Colon (tissue), 2 donors: Measurements from ENCODE around the gene ISOC1.

Source experiments
- FAIRE-seq: peaks from 2 replicates; lab custom pipeline; 2012; peaks lifted over from hg19 to GRCh38; lab: Jason Lieb, UNC
- donor health status: control.
- donor health status: control.

The ISOC1 gene

DNA sequence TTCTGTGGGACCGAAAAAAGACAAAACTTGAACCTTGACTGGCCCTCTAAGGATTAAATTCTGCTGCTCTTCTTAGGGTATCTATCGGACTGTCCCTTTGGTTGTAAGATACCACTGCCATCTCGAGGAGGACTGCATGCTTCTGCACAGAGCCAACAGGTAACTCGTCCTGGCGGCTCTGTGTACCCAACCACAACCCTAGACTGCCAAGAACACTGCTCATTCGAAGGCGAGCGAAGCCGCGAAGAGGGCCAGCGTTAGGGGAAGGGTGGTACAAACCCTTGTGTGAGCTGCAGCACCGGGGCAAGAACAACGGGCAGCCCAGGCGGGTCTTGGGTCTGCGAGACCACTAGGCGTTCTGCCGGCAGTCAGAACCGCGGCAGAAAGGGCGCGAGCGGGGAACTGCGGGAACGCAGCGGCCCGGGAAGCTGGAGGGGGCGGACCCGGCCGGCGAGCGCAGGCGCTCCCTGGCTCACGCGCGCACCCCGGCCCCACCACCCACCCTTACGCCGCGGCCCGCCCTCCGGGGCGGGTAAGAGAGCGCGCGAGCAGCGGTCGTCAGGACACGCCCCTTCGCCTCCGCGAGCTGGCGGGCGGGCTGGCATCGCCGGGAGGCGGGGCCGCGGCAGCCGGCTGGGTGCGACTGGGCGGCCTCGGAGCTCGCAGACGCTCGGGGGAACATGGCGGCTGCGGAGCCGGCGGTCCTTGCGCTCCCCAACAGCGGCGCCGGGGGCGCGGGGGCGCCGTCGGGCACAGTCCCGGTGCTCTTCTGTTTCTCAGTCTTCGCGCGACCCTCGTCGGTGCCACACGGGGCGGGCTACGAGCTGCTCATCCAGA, at the start of gene ISOC1:
Gene ISOC1, plus strand, starts transcription at position 663 of the 837 bp plus-strand sequence. Its CDS starts 18 bp downstream, at position 681.
- no peak for FAIRE-seq

DNA sequence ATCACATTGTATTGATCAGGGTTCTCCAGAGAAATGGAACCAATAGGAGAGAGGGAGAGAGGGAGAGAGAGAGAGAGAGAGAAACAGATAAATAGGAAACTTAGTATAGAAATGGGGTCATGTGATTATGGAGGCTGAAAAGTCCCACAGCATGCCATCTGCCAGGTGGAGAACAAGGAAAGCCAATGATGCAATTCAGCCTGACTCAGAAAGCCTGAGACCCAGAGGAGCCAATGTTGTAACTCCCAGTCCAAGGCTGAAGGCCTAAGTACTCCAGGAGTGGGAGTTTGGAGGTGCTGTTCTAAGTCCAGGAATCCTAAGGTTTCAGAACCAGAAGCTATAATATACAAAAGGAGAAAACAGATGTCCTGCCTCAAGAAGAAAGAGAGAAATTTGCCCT, 48.4 kb upstream of the ISOC1 start:
- no peak for FAIRE-seq

DNA sequence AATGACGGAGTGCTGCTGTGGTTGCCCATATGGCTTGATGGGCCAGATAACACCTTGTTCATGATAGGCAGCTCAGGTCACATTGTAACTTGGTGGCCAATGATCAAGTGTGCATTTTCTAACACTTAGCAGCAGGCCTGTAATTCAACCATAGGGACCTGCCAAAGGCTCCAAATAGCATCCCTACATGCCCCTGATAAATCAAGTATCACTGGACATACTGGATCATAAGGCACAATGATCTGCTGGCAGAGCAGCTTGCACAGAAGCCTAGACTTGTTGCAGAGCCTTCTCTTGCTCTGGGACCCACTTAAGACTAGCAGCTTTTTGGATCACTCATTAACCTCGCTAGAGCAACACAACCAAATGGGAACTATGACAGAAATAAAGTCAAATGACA, 46.0 kb upstream of the ISOC1 start:
- FAIRE-seq: no peak

DNA sequence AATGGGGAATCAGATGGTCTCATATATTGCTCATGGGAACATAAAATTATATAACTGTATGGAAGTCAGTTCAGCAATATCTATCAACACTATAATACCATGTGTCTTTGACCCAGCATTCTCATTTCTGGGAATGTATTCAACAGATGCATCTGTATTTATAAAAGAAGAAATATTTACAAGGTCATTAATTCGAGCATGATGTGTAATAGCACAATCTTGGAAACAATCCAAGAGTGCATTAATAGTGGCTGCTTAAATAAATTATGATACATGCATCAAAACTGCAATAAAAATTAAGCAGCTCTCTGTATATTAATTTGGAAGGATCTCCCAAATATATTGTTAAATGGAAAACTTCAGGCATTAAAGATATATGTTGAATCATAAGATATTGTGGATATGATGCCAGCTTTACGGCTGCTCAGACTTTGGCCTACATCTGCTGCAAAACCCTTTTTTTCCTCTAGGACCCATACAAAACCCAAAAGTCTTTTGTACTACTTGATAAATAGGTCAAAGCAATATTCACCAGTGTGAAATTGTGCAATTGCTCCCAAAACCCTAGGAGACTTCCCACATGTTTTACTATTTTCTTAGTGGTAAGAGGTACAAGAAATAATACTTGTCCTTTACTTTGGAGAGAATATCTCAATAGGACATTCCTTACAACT, 45.3 kb upstream of the ISOC1 start:
- FAIRE-seq: no peak

DNA sequence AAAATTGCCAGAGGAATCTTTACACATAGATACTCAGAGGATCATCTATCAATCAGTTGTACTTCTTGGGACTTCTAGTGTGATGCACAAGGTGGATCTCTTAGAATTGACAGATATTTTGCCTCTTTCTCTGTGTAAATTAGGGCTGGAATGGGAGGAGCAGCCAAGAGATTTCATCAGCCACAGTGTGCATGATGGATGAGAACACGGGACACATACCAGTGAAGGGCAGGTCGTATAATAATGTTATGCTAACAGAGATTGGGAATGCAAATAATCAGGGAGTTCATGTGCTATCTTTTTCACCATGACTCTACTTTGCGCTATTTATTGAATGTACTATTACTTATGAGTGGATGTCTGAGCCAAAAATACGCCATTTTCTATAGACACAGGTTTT, 43.3 kb upstream of the ISOC1 start:
- no peak for FAIRE-seq

DNA sequence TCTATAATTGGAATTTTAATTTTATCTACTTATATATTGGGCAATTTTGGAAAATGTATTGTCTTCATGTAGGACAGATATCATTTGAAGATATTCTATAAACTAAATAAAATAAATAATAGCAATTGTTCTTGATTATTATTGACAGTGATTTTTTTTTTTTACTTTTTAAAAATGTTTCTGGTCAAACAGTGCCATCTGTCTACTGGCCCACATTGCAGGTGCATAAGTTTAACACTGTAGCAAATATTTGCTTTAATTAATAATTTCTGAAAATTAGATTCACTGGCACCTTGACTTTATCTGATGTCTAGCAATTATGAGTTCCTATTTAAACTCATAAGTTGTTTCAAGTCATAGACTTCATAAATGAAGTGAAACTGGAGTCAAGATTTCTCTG, 41.1 kb upstream of the ISOC1 start:
- FAIRE-seq: peak; percentile 18

DNA sequence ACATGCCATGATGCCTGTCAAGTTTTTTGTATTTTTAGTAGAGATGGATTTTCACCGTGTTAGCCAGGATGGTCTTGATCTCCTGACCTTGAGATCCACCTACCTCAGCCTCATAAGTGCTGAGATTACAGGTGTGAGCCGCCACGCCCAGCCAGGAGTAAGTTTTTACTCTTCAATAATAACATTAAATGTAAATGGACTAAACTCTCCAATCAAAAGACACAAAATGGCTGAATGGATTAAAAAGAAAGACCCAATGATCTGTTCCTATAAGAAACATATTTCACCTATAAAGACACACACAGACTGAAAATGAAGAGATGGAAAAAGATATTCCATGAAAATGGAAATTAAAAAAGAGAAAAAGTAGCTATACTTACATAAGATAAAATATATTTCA, 37.2 kb upstream of the ISOC1 start:
- no peak for FAIRE-seq

DNA sequence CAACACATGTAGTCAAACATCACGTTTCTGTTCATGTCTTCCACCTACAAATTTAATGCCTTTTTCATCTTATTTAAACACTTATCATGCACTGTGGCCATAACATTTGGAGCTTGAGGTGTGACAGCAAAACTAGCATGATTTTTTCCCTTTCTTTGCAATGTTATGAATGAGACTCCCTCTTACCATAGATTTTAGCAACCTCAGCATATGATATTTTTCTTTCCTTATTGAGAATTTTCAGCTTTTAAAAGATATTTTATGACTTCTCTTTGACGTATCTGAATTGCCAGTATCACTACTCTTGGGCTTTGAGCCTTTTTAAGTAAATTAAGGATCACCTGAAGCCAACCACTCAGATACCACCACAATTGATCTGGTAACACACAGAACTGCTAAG, 32.7 kb upstream of the ISOC1 start:
- no peak for FAIRE-seq

DNA sequence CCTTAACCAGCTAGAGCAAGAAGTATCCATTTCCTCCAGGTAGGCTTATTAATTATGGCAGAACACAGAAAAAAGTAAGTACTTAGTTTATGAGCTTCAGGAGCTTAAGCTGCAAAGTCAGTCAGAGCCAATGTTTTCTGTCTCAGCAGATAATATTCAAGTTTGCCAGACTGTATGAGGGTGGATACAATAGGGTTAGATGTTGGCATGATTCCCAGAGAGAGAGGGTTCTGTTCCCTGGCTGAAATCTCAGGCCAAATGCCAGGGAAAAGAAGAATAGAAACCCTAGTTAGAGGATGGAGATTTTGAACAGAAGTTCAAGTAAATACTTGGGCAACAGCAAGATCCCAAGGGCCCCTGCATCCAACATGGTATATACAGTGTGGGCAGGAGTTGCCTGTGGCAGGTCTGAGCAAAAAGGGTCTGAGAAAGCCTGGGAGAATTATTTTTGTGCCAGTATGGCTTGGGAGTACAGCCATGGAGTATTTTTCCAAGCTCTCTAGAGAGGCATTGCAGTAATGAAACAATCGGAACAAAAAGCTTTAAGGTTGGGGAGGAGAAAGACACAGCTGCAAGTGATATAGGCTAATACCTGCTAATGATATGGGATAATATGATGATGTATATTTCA, 31.0 kb upstream of the ISOC1 start:
- FAIRE-seq: no peak

DNA sequence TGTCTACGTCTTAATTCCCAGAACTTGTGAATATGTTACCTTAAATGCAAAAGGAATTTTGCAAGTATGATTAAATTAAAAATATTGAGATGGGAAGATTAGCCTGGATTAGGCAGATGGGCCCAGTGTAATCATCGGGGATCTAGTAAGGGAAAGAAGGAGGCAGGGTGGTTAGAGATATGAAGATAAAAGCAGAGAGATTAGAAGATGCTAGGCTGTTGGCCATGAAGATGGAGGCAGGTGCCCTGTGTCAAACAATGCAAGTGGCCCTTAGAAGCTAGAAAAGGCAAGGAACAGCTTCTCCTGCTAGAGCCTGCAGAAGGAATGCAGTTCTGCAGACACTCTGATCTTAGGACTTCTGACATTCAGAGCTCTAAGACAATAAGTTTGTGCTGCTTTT, 28.8 kb upstream of the ISOC1 start:
- FAIRE-seq: no peak

DNA sequence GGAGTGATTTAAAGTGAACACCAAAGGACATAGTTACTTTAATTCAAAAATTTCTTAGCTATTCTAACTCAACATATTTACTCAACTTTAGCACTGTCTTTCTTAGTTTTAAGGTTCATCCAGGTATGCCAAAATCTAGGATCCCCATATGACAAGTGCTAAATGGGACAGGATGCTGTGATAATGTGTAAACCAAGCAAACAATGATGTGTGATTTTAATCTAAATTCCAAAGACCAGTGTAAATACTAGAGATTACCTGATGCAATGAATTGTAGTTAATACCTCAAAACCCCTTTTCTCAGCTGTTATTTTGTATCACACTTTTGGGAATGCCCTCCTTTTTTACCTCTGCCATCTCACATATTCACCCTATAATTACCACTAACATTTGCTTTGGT, 26.8 kb upstream of the ISOC1 start:
- no peak for FAIRE-seq

DNA sequence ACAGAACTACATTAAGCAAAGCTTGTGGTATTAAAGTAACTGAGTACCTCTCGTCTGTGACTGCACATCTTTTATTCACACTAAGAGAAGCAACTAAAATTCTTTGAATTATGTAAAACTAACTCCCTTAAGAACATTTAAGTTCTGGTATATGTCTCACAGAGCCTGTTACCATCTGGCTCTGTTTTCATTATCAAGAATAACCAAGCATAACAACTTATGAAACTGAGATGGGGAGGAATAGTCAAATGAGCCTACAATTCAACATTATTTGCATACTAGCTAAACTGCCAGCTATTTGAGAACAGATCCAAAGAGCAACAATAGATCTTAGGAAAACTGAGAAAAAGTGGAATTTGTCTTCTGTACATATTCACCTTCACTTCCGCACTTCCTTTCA, 25.3 kb upstream of the ISOC1 start:
- FAIRE-seq: no peak

DNA sequence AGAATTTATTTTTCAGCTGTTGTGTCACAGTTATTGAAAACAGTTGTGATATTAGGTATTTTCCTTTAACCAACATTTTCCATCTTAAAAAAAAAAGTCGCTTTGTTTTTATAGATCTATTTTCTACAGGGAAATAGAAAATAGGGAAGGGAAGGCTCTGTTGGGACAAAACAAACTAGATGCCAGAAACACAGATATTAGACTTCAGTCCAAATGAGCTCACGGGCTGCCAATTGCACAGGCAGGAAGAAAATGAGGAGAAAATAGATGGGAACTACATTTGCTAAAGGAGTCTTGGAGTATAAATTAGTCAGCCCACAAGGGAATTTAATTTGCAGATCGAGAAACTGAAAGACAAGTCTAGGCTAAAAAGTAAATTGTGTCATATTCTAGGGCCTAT, 21.4 kb upstream of the ISOC1 start:
- FAIRE-seq: no peak

DNA sequence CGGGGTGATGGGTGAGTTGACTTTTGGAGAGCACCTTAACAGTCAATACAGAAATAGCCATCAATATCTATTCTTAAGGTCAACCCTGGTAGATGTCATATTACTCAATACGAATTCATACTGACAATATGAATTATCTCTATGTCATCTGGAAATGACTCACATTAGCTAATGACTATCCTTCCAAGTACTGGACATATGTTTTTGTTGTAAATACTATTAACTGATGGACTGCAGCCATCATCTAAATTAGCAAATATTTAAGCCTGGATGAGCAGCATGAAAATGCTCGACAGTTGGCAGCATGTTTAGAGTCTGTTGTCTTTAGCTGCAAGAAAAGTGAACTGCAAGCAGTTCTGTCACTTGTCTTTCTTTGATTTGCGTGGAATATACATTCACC, 19.6 kb upstream of the ISOC1 start:
- FAIRE-seq: no peak

DNA sequence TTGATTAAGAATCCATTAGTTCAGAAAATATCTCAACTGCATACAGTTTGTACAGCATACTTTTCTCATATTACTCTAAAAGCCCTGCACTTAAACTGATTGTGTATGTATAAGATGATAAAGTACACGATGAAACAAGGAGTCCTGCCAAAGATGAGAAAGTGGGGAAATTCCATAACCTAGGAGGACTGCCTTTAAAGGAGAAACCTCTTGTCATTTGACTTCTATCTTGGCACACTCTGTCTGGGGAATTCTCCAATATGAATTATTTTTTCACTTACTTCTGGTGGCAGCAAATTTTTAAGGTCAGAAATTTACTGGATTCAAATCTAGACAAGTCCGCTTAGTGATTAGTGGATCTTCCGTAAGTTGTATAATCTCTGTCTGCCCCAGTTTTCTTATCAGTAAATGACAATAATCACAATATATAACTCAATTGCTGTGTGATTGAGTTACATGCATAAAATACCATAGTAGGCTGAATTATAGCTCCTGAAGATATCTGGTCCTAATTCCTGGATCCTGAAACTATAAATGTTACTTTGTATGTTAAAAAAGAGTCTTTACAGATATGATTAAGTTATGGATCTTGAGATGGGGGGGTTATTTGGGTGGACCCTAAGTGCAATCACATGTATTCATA, 17.0 kb upstream of the ISOC1 start:
- FAIRE-seq: no peak

DNA sequence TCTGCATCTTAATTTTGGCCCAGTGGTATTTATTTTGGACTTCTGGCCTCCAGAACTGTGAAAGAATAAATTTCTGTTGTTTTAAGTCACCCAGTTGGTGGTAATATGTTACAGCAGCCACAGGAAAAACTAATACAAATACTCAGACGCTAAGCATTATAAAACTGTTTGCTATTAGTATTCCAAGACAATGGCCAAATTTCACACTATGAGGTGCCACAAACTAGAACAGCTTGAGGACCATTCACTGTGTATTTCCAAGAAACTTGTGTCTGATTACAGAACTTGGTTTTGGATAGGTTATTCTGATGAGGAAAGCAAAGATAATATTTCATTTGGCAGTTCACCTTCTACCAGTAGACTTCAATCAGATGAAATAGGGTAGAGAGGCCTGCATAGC, 16.3 kb upstream of the ISOC1 start:
- FAIRE-seq: no peak

DNA sequence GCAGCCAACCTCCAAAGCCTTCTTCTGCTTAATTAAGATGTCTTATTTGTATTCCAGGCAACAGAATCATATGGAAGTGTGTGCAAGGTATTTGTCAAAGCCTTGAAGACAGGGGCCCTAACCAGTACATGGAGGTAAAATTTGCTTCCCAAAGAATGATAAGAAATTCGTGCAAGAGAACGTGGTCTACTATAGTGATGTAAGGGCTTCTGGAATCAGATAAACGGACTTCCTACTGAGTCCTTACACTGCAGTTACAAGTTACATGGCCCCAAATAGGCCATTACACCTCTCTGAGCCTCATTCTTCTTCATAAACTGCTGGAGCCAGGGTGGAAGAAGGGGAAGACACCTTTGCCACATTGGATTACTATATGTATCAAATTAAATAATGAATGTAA, 15.9 kb upstream of the ISOC1 start:
- no peak for FAIRE-seq

DNA sequence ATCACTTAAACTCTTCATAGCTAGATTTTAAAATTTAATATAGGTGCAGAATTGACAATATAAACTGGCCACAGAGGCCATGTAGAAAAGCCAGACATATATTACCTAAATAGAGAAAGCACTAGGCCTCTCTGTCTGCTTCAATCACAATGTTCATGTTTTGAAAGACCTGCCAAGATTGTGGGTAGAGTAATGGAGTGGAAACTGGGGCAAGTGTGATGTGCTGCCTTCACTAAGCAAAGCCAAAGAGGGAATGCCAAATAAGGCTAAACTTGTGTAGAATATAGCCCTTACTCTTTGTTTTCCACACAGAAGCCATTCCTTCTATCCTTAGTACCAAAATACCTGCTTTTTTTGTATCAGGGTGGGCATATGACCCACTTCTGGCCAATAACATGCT, 15.1 kb upstream of the ISOC1 start:
- no peak for FAIRE-seq

DNA sequence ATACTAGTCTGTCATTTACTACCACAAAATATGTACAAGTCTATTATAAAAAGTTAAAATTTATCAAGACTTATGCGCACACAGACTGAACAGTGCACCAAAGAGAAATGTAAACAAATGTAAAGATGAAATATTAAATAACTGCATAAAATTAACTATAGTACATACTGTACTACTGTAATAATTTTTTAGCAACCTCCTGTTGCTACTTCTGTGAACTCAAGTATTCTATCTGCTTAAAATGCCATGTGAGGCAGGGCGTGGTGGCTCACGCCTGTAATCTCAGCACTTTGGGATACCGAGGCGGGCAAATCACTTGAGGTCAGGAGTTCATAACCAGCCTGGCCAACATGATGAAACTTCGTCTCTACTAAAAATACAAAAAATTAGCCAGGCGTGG, 13.8 kb upstream of the ISOC1 start:
- FAIRE-seq: no peak

DNA sequence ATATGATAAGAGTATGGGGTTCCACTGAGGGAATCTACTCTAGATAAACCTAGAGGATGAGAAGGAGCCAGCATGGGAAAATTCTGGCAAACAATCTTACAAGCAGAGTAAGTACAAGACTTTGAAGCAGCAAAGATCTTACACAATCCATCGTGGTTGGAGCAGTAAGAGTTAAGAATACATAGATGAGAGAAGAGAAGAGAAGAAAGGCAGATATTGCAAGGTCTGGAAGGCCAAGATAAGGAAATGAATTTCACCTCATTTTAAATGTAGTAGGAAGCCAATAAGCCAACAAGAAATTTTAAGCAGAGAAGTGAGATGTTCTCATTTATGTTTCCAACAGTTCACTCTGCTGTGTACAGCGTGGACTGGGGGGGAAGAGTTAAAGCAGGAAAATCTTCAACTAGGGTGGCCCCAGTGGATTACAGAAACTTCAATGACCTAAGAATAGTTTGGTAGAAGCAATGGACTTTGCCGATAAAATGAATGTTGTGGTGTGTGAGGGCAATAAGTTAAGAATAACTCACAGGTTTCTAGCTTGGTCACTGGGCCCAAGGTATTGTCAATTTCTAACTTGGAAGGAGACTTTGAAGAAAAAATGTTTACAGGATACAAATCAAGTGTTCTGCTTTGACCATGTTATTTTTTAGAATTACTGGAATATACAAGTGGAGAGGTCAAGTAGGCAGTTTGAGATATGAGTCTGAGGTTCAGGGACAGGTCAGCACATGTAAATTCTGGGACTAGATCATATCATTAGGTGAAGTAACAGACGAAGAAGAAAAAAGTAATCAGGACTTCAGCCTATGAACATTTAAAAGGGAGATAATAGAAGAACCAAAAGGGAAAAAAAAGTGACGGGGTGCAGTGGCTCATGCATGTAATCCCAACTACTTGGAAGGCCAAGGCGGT, 12.1 kb upstream of the ISOC1 start:
- no peak for FAIRE-seq

DNA sequence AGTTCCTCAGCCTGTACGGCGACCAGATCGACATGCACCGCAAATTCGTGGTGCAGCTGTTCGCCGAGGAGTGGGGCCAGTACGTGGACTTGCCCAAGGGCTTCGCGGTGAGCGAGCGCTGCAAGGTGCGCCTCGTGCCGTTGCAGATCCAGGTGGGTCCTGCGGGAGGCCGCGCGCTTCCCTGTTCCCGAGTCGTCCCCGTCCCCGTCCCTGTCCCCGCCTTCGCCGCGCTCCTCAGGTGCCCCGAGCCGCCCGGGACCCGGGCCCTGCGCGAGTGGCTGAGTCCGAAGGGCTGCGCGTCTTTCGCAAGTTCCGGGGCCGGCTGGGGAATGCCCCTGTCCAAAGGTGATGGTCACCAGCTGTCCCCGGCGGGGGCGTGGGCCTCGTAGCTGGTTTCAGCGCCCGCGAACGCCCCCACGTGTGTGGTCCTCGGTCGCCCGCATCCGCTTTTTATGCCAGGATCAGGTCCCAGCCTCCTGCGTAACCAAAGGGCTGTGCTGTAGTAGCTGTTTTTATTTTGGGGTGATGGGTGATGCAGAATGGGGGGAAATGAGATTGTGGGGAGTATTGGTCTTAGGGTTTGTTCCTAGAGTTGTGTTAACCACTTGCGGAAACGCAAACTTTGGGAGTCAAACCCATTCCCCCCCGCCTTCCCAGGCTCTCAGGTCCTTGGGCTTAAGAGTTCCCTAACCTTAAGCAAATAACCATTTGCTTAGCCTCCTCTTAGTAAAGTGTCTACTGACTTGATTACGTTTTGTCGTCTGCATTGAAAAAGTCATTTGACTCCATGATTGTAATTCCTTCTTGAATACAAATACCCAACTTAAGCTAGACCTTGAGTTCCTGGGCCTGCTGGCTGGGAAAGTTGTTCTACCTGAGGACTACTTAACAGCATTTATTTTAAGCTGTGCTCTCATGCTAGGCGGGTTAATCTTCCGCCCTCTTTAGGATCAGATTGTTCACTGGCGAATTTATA, 663 bp downstream of the ISOC1 start:
- FAIRE-seq: no peak
